NOMO-1 treated with DMSO at 0.1 percent for 48 hours (cell line): ENCODE results near the gene DNTT.

Experiments
- DNase-seq: peaks from one replicate; lab custom pipeline; 2025; ENCODE audit not compliant: unreplicated experiment; lab: John Stamatoyannopoulos, UW

Gene DNTT

DNA sequence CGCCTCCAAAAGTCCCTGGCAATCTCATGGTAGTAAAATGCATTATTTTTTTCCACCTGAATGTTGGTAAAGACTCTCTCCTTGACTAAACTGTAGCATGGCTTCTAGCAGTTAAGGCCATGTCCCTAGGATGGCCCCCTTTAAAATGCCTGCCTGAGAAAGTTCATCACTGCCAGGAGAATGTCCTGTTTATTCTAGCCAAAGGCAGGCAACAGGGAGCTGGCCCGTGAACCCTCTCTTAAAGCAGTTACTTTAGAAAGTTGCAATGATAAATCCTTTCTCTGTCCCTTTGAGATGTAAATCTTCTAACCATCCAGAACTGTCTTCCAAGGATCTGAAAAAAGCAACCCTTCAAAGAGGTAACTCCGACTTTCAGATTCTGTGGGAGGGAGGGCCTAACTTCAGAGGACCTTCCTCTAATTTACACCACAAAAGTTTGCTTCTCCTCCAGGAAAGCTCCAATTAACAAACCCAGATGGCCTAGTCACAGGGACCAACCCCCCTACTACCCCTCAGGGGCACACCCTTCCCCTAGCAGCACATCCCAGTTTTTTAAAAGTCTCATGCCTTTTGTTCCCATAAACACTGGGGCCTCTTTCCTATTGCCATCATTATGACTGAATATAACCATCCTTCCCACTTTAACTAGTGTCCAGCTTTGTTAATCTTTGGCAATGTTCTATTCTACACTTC lies 5.5 kb downstream of the DNTT start:
- no peak for DNase-seq

DNA sequence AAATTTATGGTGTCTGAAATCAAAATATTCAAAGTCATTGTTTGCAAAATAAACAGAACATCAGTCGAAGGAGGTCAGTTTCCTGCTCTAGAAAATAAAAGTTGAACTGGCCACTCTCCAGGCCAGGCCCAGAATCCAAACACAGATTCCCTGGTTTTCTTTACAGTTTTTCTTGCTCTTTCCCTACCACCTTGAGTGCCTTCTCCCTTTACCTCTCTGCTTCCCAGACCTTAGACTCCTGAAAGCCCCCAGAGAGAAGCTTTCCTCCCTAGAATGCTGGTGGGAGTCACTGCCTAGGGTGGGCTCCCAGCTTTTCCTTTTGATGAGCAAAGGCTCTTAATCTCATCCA lies 6.1 kb downstream of the DNTT start:
- DNase-seq = no peak

DNA sequence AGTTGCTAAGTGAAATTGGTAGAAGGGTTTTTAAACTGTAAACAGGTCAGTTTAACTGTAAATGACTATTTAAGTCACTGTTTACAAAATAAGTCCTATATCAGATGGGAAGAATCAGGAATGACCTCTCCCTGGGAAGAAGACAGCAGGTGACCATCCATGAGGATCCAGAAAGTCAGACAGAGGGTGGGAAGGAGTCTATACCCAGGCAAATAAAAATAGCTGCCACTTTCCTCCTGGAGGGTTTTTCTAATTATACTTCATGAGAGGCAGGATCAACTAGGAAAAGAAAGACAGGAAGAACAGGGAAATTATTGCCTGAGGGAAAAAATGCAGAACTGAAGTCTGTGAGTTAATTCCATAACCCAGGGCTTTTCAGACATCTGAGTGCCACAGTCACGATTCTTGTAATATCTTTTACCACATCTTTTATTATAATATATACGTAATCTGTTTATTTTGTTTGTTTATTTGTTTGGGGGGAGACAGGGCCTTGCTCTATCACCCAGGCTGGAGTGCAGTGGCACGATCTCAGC lies 7.0 kb downstream of the DNTT start:
- no peak for DNase-seq

DNA sequence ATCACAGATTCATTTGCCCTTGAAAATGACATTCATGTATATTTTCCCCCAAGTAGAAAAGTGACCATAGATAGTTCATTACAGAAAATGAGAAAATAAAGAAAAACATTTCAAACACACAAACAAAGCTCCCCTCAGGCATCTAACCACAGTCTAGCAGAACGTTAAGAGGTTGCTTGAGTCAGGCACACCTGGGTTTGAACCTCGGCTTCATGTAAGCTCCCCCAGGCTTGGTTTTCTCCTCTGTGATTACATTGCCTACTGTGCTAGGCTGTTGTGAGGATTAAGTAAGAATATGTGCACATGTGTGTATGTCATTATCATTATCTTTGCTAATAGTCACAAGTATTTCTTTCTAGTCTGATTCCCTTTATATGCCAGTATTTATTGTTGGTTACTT lies 9.1 kb downstream of the DNTT start:
- DNase-seq = no peak

DNA sequence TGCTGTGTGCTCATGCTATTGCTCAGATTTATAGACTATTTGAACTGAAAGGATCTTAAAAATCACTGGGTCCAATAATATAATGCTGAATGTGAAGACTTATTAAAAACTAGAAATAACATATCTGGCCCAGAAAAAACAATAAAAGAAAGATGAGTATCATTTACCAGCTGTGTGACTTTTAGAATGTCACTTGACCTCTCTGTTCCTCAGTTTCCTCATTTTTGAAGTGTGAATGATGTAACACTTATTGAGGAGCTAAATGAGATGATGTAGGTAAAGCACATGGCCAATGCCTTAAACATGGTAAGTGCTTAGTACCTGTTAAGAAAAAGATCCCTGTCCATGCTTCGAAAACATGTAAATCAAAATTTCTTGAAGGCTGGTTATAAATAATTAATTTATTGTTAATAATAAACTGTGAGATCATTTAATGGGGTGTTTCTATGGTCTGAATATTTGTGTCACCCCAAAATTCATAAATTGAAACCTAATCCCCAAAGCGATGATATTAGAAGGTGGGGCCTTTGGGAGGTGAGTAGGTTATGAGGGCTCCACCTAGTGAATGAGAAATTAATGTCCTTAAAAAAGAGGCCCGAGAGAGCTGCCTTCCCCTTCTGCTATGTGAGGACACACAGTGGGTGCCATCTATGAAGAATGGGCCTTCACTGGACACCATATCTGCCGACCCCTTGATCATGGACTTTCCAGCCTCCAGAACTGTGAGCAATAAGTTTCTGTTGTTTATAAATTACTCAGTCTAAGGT lies 13.0 kb downstream of the DNTT start:
- no peak for DNase-seq

DNA sequence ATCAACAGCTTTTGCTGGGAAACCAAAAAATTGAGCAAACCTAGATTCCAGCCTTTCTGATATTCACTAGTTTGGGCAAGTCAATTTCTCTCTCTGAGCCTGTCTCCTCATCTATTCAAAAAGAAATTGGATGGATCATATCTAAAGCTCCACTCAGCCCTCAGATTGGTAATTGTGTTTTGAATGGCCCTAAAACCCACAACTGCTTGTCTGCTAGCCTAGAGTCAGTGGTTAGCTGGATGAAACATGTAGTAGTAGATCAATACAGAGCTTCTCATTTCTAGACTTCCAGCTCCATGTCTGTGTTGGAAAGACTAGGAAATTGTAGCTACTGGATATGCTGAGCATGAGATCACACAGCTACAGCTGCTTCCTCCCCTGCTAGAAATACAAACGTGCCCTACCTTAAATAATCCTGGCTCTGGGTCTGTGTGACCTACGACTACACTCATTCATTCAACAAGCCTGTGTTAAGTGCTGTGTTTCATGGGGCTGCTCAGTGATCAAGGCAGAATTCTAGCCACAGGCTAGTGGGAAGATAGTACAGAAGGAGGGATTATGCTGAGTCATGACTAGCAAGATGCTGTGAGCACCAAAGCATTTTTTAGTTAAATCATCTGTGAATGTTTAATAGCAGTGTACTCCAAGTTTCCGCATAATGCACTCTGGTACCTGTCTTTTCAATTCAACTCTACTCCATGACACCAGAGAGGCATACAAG lies 15.7 kb downstream of the DNTT start:
- no peak for DNase-seq

DNA sequence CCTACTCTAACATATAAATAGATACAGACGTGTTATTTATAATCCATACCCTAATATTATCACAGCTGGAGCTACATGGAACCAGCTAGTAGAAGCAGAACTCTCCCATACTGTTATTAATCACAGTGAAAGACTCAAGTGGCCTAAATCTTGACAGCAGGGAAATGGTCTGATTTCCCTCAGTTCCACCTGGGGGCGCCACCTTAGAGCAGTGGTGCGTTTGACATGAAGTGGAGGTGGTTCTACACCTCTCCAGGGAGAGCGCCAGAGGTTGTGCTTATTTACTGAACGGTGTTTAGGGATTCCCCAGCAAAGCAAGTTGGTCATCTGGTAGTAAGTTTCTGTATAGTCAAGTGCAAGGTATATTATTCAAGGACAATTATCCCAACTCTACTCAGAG lies 17.6 kb downstream of the DNTT start:
- DNase-seq = no peak

DNA sequence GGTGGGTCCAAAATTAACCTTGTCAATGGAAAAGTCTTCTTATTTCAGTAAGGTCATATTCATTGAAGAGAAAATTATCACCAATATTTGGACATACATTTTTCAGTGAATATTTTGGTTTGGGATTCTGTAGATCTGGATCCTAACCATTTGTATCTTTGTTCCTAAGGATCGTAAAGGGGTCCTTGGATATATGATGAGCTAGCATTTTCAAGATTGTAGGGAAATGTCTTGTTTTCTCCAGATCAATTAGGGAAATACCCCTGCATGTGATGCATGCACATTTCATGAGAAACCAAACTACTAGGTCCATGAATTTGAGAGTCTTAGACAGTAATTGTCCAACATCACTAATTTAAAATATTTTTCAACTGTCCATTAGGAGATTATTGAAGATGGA lies 18.0 kb downstream of the DNTT start:
- DNase-seq = no peak

DNA sequence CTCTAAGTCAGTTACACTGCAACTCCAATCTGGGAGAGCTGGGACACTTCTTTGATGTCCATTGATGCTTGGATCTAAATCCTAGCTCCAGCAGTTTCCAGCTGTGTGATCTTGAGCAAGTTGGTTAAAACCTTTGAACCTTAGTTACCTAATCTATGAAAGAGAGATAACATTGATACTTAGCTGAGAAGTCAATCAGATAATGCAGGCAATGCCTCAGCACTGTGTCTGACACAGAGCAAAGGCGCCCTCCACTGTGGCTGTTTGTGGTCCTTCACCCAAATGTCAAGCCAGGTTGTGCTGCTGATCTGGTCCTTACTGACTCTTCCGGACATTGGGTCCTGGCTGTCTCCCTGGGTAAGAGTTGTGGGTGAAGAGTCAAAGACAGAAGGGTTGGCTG lies 20.2 kb downstream of the DNTT start:
- DNase-seq = no peak

DNA sequence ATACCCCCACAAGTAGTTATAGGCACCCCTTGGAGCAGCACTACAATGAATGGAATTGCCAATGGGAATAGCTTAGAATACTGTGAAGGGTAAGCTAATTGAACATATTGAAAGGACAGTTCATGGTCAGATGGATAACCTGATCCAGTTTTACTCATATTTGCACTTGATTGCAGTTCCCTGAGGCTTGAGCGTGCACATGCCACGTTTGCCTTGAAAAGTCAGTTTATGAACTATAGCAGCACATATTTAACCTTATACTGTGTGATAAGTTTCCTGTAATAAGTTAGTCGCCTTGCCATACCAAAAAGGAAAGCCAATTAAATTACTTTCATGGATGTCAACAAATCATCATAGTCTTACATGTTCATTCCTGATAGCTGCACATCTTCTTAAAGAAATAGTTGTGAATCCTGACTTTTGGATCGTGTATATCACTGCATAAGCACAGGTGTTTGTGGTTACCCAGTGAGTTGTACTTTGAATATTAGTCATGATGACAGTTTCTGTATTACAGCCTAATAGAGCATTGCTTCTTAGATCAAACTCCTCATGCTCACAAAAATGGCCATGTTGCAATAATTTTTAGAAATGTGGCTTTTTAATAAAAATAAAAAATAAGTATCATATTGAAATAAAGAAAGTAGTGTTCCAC lies 21.6 kb downstream of the DNTT start:
- no peak for DNase-seq

DNA sequence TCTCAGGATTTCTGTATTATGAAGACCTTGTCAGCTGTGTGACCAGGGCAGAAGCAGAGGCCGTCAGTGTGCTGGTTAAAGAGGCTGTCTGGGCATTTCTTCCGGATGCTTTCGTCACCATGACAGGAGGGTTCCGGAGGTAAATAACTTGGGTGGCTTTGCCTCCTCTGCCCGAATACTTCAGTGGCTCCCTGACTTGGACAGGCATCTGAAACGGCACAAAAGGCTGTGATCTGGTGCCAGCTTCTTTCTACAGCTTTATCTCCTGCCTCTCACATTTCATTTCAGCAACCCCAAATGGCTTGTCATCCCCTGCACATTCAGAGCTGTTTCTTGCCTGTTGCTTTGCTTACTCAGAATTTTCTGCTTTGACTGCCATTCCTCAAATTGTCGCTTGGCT lies 23.2 kb downstream of the DNTT start:
- no peak for DNase-seq

DNA sequence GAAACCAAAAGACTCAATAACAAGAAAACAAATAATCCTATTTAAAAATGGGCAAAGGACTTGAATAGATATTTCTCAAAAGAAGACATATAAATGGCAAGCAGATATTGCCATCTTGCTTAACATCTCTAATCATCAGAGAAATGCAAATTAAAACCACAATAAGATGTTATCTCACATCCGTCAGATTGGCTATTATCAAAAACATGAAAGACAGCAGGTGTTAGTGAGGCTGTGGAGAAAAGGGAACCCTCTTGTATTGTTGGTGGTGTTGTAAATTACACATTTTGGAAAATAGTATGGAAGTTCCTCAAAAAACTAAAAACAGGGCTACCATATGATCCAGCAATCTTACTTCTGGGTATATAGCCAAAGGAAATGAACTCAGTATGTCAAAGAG lies 28.9 kb downstream of the DNTT start:
- DNase-seq = no peak

DNA sequence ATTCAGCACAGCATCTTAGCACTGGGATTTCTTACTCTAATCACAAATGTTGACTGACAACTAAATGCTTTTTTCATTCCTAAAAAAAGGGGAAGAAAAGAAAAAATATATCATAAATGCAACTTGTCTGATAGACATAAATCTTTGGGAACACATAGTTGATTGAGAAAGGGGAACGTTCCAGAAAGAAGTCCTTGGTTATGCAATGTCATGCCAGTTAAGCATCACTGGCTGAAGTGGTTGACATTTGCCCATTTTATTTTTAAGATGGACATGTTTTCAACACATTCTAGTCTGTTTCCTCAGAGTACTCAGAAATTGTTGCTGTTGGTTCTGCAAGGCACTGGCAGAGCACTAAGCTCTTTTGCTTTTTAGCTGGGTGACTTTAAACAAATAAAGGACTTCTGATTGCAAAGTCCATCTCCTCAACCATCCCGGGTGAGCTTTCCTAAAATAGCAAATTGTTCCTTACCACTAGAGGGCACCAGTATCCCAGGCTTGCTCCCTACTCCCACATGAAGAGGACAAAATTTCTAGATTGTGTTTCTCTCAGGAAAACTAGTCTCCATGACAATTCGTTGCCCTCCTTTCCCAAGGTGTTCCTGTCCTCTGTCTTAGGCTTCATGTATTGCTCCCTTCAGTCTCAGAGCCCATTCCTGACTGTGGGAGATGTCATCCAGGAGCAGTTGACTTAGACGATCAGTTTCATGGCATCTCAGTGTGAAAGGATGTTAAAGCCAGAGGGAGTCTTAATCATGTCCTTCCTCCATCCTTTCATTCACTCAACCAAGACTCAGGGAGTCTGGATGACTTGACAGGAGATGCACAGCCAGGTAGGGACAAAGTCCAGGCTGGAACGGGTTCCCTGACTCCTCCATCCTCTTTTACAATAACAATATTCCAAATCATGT lies 30.6 kb downstream of the DNTT start:
- DNase-seq = peak; percentile 47

DNA sequence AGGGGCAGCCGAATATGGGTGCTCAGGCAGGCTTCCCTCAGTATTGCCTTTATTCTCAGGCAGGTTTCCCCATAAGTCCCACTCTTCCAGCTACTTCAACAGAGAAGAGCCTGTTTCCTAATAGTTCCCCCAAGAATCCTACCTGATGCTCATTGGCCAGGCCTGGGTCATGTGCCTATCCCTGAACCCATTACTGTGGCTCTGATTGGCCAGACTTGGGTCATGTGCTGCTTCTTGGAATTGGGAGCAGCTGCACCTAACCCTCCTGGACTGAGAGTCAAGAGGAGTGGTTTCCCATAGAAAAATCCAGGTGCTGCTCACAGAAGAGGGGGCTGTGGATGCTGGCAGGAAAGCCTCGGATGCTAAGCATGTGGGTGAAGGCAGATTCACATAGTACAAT lies 32.9 kb downstream of the DNTT start:
- no peak for DNase-seq

DNA sequence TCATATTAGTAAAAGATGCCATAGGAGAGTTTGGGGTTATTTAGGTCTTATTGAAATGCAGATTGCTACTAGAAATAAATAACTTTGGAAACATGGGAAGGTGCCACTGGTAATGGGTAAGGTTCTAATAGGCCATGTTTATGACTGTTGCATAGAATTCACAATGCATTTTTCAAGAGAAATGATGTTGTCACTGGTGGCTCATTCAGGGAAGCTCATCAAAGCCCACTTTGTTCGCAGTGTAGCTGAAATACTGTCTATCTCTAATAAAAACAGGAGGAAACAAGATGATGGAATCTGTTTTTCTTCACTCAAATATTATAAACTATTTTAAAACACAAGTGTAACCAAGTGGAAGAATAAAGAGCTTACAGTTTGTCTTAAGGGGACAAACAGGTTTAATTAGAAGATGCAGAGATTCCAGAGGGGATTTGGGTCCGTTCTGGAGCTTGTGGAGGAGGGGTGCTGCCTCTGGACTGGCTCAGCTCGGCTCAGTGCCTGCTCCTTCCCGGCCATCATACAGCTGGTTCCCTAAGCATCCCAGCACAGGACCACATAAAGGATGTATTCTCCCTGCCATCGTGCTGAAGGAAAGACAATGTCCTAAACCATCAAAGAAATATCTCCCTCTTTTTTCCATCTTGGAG lies 34.2 kb downstream of the DNTT start:
- DNase-seq = no peak

DNA sequence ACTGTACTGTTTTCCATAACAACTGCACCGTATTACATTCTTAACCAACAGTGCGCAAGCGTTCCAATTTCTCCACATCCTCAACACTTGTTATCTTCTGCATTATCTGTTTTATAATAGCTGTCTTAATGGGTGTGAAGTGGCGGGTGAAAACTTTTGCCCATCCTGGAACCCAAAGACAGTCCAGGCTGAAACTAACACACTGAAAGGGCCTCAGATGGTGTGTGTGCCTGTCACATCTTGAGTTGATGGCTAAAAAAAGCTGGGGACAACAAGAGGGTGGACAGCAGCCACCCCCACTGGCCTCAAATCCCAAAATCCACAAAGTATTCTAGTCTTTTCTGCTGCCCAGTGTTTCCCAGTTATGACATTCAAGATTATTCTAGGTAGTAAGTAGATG lies 35.1 kb downstream of the DNTT start:
- DNase-seq = no peak

DNA sequence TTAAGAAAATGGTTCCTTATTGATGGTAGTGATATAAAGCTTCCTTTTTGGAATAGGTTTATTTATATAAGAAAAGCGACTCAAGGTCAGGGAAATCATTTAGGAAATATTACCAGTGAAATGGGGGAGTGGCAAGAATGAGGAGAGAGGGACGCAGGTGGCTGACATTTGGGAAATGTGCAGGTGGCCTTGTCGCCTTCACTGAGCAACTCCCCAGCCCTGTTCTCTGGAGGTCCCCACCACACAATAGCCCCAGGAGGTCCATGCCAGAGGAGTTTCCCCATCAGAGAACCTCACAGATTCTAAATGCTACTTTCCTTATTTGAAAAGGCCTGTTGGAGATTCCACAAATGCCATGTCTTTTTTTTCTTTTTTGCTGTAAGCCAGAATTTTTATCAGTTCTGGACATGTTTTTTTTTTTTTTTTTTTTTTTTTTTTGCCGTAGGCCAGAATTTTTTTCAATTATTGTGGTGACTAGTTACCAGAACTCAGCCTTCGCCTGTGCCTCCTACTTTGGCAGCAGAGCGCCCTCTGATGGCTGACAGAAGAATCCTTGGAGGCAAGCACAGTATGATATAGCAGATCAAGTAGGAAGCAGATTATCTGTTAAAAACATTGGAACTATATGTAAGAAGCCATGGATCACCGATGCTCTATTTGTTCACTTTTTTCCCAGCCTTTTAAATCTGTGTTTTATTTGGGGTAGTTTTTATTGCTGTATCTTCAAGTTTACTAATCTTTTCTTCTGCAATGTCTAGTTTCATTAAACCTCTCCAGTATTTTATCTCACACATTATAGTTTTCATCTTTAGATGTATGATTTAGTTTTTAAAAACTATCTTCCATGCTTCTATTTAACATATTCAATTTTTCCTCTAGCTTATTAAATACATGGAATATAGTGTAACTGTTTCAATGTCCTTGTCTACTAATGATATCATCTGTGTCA lies 36.0 kb downstream of the DNTT start:
- peak; percentile 74 for DNase-seq

DNA sequence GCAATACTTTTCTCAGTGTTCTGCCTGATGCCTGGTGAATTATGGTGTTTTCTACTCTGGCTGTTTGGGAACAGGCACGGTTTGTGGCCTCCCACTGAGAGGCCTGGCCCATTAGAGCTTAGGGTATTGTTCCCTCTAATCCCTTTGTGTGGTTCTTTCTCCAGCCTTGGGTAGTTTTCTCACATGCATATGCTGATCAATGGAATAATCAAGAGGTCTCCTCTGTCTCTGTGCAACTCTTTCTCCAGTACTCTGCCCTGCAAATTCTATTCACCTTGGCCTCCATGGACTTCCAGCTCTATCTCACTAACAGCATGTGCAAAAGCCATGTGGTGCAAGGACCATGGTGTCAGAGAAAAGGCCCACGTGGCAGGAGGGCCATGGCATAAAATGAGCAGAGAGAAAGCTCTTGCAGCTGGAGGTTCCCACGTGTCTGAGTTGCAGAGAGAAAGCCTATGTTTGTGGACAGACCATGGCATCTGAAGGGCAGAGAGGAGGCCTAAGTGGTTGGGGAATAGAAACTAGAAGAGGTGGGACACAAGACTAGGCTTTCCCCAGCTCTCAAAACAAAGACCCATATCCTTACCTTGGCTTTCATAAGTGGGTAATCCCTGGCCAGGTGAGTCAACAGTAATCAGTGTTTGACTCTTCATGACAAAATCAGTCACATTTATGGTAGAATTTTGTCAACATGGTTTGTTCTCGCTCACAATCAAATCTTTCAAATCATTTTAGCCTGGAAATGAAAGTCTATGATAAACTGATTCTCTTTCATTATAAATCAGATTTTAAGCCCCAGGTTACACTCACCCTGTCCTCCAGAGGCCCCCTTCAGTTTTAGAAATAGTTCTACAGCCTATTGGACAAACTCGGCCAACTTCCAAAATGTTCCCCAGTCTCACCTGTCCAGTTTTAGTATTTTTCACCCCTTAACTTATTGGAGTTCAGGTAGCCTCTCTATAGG lies 37.3 kb downstream of the DNTT start:
- DNase-seq = no peak
